Upper lobe of left lung (tissue), 4 donors: ENCODE results near the gene DCLK1.

ENCODE experiments used
- POLR2A ChIP-seq, 4 donors: fragments of 450-650 bp; IDR thresholded peaks; one replicate each; pipeline ENCODE4 v1.5.1; 2016 to 2017; ENCODE audit warnings: antibody characterized with exemption in 4 of 4, mild to moderate bottlenecking in 2 of 4
- TF ChIP-seq, protein P1 (sequence below), 6 experiments: fragments of 450-650 bp in 4 of 6; fragments of 200-600 bp in 2 of 6; sonication (generic) in 2 of 6; IDR thresholded peaks; one replicate each; pipeline ENCODE4 v1.5.1; 2016 to 2019; ENCODE audit warnings: antibody characterized with exemption in 6 of 6

DNA sequence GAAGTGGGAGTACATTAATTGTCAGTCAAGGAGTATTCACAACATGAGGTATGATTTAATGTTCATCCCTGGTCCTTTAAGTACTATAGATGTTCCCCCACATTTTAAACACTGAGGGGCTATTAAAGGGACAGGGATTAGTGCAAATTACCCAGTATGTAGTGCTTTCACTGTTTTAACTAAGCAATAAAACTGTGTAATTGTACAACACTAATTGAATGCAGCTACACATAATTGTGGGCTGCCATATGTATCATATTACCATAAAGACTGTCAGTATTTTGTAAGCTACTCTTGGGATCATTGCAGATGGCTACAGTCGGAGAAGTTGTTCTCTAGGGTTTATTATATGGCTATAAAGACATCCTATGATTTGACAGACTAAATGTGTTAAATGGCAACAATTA, 316.6 kb downstream of the DCLK1 start:
- TF ChIP-seq, protein P1, sequence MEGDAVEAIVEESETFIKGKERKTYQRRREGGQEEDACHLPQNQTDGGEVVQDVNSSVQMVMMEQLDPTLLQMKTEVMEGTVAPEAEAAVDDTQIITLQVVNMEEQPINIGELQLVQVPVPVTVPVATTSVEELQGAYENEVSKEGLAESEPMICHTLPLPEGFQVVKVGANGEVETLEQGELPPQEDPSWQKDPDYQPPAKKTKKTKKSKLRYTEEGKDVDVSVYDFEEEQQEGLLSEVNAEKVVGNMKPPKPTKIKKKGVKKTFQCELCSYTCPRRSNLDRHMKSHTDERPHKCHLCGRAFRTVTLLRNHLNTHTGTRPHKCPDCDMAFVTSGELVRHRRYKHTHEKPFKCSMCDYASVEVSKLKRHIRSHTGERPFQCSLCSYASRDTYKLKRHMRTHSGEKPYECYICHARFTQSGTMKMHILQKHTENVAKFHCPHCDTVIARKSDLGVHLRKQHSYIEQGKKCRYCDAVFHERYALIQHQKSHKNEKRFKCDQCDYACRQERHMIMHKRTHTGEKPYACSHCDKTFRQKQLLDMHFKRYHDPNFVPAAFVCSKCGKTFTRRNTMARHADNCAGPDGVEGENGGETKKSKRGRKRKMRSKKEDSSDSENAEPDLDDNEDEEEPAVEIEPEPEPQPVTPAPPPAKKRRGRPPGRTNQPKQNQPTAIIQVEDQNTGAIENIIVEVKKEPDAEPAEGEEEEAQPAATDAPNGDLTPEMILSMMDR (IDR thresholded peaks at IDR 0.05) = no peak
- TF ChIP-seq POLR2A (IDR thresholded peaks at IDR 0.05) = no peak
